Body of pancreas (tissue), 4 donors: ENCODE data around the gene RESF1.

Source experiments
- CTCF ChIP-seq, 7 experiments: fragments of 450-650 bp in 4 of 7; fragments of 200-600 bp in 3 of 7; sonication (generic) in 3 of 7; IDR thresholded peaks; one replicate each; pipeline ENCODE4 v1.5.1; 2016 to 2019; ENCODE audit warnings: antibody characterized with exemption in 7 of 7
- POLR2A ChIP-seq, 3 donors: fragments of 450-650 bp; IDR thresholded peaks; one replicate each; pipeline ENCODE4 v1.6.1; 2016; ENCODE audit warnings: antibody characterized with exemption in 3 of 3, mild to moderate bottlenecking in 2 of 3

GRCh38 chr12:31954925-31955858 lies 4.0 kb upstream of the RESF1 start:
- TF ChIP-seq POLR2A (IDR thresholded peaks at IDR 0.05) (no peak), CTCF (IDR thresholded peaks at IDR 0.05) (no peak)
